DMS153 treated with DMSO at 0.1 percent for 48 hours (cell line): ENCODE results near the gene KRTAP9-1.
A peak's percentile ranks its signal among the peaks of the same experiment; 100 is the strongest.
"Not testable (repeated sequence)": the region's sequence is repeated elsewhere in the genome, so short reads cannot be mapped to it uniquely, and the experiment has no call there.

Experiments
- DNase-seq: peaks from one replicate; lab custom pipeline; 2025; ENCODE audit not compliant: unreplicated experiment; lab: John Stamatoyannopoulos, UW

Gene KRTAP9-1

GRCh38 chr17:41178843-41179616, 10.7 kb upstream of the KRTAP9-1 start:
- DNase-seq: no peak

- DNase-seq: no peak
These were observed 5.2 kb upstream of the KRTAP9-1 start, which contains the start of gene KRTAP4-1 for GRCh38 chr17:41184480-41184961. Gene KRTAP4-1 (minus strand): TSS chr17:41184911. CDS start chr17:41184854, 57 bp downstream.

GRCh38 chr17:41185001-41185400, 4.7 kb upstream of the KRTAP9-1 start:
- DNase-seq: no peak

- DNase-seq: no peak
These were observed 2.8 kb upstream of the KRTAP9-1 start for GRCh38 chr17:41186872-41187271.

- DNase-seq: no peak
These were observed 641 bp downstream of the KRTAP9-1 start for GRCh38 chr17:41190328-41190727.

GRCh38 chr17:41196068-41196467, 6.4 kb downstream of the KRTAP9-1 start:
- no peak for DNase-seq

- peak; percentile 43 for DNase-seq
These were observed 9.9 kb downstream of the KRTAP9-1 start for GRCh38 chr17:41199421-41200078.

- peak; percentile 91 for DNase-seq
These were observed 22.3 kb downstream of the KRTAP9-1 start for GRCh38 chr17:41211845-41212466.

- DNase-seq: peak; percentile 38
These were observed 23.0 kb downstream of the KRTAP9-1 start for GRCh38 chr17:41212524-41213169.

- no peak for DNase-seq
These were observed 26.0 kb downstream of the KRTAP9-1 start for GRCh38 chr17:41215681-41216080.

GRCh38 chr17:41223821-41224220, 34.1 kb downstream of the KRTAP9-1 start:
- DNase-seq: no peak

GRCh38 chr17:41226051-41226450, 36.4 kb downstream of the KRTAP9-1 start:
- DNase-seq: no peak

- not testable (repeated sequence) for DNase-seq
These were observed 37.0 kb downstream of the KRTAP9-1 start, which contains the start of gene KRTAP9-2 for GRCh38 chr17:41226598-41227095. Gene KRTAP9-2 (plus strand): TSS chr17:41226648. CDS start chr17:41226655, 7 bp downstream.

- DNase-seq: no peak
These were observed 40.4 kb downstream of the KRTAP9-1 start for GRCh38 chr17:41230094-41230493.

GRCh38 chr17:41231731-41232130, 42.0 kb downstream of the KRTAP9-1 start:
- DNase-seq: no peak

GRCh38 chr17:41232399-41233105, 42.9 kb downstream of the KRTAP9-1 start, which contains the start of gene KRTAP9-3:
Gene KRTAP9-3 (plus strand): TSS chr17:41232449. CDS start chr17:41232502, 53 bp downstream.
- not testable (repeated sequence) for DNase-seq

- DNase-seq: not testable (repeated sequence)
These were observed 47.4 kb downstream of the KRTAP9-1 start for GRCh38 chr17:41237116-41237515.

- not testable (repeated sequence) for DNase-seq
These were observed 48.3 kb downstream of the KRTAP9-1 start, which contains the start of gene KRTAP9-8 for GRCh38 chr17:41237949-41238437. Gene KRTAP9-8 (plus strand): TSS chr17:41237999. CDS start chr17:41238052, 53 bp downstream.
